AG09319 (cell line): ENCODE measurements around the gene TNNI3.
A peak's percentile ranks its signal among the peaks of the same experiment; 100 is the strongest.

Experiments used
- DNase-seq: peaks from one replicate; pipeline ENCODE4 v3.0.0-alpha.2; 2010; ENCODE audit warnings: low read depth; ENCODE audit errors: extremely low read depth
- CTCF ChIP-seq: IDR thresholded peaks from 2 replicates; pipeline ENCODE4 v1.5.1; 2011; ENCODE audit warnings: low read depth, mild to moderate bottlenecking, inconsistent platforms, low read length, moderate library complexity

Gene TNNI3

DNA sequence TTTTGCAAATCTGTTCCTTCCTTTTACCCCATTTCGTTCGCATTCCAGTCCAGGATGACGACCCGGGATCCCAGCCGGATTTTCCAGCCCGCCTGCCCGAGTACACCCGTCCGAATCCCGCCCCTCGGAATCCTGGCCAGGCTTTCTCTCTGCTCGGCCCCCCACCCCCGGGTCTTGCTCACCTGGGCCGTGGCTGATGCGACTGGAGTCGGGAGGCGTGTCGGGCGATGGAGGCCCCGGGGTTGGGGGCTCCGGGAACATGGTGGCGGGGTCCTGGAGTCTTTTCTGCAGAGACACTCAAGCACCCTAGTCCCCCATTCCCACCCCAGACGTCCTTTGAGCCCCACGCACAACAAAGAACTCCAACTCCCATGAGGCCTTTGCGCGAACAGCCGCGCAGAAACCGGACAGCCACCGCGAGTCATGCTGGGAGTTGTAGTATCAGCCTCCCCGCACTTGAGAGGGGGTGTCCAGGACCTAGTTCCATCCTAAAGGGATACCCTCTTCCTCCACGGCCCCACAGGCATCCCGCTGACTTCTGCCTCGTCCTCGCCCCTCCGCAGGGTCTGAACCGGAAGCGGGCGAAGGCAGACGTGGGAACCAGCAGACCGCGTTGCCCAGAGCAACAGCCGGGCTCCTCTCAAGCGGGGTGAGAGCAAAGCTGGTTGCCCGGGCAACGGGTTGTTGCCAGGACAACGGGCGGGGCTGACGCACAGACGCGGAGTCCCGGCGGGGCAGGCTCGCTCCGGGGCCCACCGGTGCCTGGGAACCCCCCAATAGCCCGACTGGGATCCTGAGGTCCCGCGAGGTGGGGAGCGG, 21.5 kb upstream of the TNNI3 start:
- DNase-seq = no peak
- TF ChIP-seq CTCF = no peak

GRCh38 chr19:55176076-55176475, 18.5 kb upstream of the TNNI3 start:
- no peak for TF ChIP-seq CTCF
- no peak for DNase-seq

DNA sequence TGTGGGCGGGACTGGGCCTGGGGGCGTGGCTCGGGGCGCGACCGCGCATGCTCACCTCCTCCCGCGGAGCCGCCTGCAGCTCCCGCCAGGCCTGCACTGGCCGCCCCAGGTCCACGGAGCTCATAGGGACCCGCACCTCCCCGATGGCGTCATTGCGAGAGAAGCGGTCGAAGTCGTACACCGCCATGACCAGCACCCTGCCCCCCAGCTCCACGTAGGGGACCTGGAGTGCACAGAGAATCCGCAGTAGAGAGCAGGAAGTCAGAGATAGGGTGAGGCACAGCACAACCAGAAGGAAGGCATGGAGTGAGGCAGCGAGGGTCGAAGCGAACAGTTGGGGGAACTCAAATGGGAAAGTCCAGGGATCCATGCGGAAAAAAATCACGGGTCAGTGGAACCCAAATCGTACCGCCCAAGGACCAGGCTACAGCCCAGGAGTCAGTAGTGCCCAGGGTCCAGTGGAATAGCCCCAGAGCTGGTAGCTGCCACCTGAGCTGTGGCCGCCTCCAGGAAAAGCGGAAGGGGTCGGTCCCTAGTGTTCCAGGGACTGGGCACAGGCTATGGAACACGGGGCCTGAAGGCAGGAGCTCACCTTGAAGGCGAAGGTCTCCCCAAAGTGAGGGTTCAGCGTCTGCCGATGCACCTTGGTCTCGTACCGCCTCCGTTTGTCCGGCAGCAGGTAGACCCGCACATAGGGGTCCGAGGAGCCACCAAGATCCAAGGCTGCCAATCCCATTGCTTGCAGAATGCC, 17.8 kb upstream of the TNNI3 start:
- no peak for TF ChIP-seq CTCF
- DNase-seq = no peak

DNA sequence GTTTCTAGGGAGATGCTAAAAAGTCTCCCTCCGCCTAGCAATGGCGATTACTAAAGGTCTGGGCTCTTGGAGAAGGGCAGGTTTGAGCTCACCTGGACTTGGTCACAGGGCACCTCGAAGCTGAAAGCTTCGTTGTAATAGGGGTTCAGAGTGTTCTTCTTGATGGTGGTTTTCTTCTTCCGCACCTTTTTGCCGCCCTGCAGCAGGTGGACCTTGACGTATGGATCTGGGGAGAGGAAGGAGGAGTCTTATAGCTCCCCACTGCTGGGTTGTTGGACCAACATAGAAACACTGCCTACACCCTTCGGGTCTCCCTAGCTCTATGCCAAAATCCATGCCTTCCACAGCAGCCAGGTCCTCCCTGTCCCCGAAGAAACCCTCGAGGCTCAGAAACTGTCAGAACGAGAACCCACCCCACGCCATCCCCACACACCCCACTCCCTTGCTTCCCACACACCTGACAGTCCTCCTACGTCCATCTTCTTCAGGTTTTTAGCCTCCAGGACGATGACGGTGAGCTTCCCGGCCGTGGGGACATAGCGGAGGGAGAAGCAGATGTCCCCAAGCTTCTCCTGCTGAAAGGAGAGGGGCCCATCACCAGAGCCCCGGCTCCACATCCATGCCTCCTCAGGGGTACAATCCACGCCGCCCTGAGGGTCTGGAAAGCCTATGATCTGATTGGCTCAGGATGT, 17.0 kb upstream of the TNNI3 start:
- no peak for TF ChIP-seq CTCF

DNA sequence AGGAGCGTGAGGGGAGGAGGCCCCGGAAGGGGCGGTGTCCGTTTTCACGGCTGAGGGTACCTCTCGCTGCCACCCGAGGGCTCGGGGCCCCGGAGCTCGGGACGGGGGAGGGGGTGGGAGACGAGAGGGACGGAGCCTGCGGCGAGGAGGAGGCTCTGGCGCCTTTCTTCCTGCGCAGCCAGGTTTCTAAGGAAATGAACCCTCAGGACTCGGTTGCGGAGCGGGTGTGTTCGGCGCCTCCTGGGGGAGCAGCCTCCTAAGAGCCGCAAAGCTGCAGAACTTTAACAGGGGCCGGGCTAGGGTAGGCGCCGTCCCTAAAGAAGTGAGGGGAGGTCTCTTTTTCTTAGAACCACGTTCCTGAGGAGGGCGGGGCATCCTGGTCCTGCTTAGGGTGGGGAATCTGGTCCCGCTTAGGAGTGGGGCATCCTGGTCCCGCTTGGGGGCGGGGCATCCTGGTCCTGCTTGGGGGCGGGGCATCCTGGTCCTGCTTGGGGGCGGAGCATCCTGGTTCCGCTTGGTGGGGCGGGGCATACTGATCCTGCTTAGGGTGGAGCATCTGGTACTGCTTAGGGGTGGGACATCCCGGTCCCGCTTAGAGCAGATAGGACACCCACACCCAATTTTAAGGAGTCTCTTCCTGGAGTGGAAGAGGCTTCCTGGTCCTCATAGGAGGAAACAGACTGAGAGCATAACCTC, 16.3 kb upstream of the TNNI3 start:
- TF ChIP-seq CTCF = peak; percentile 13
- DNase-seq = peak; percentile 49

More for the DNA sequence above, 17.0 kb upstream of the TNNI3 start:
- no peak for DNase-seq

GRCh38 chr19:55173186-55173713, 15.7 kb upstream of the TNNI3 start:
- no peak; the same call in 1 of the 2 replicates for TF ChIP-seq CTCF

More at GRCh38 chr19:55173186-55173713, 15.7 kb upstream of the TNNI3 start:
- no peak for DNase-seq
